ENCODE data around the gene LNPEP.

Gene LNPEP

GRCh38 chr5:96963267-96963666, 27.4 kb downstream of the LNPEP start:
- DNase-seq = no peak

GRCh38 chr5:96966801-96967200, 30.9 kb downstream of the LNPEP start:
- DNase-seq = no peak

- no peak for DNase-seq
Measured at GRCh38 chr5:96967400-96967799, 31.5 kb downstream of the LNPEP start.

GRCh38 chr5:96968074-96968473, 32.2 kb downstream of the LNPEP start:
- DNase-seq = no peak

- no peak for DNase-seq
Measured at GRCh38 chr5:96968614-96969013, 32.7 kb downstream of the LNPEP start.

GRCh38 chr5:96969366-96969765, 33.5 kb downstream of the LNPEP start:
- no peak for DNase-seq

- DNase-seq = no peak
Measured at GRCh38 chr5:96972599-96973334, 36.9 kb downstream of the LNPEP start.

- DNase-seq = no peak
Measured at GRCh38 chr5:96973532-96974401, 37.9 kb downstream of the LNPEP start.

GRCh38 chr5:96975656-96976055, 39.8 kb downstream of the LNPEP start:
- DNase-seq = no peak

GRCh38 chr5:96977228-96977627, 41.3 kb downstream of the LNPEP start:
- DNase-seq = no peak

- DNase-seq = no peak
Measured at GRCh38 chr5:96978812-96979449, 43.1 kb downstream of the LNPEP start.

GRCh38 chr5:96984506-96985192, 48.8 kb downstream of the LNPEP start:
- DNase-seq = no peak

- DNase-seq = no peak
Measured at GRCh38 chr5:96986450-96986849, 50.6 kb downstream of the LNPEP start.

- DNase-seq = no peak
Measured at GRCh38 chr5:96990102-96990501, 54.2 kb downstream of the LNPEP start.

GRCh38 chr5:96991708-96992107, 55.8 kb downstream of the LNPEP start:
- no peak for DNase-seq

GRCh38 chr5:96993760-96994159, 57.9 kb downstream of the LNPEP start:
- DNase-seq = no peak

- DNase-seq = no peak
Measured at GRCh38 chr5:96994493-96994892, 58.6 kb downstream of the LNPEP start.

GRCh38 chr5:96995419-96995818, 59.5 kb downstream of the LNPEP start:
- no peak for DNase-seq

GRCh38 chr5:96997265-96997859, 61.5 kb downstream of the LNPEP start:
- DNase-seq = peak; percentile 13

- DNase-seq = no peak
Measured at GRCh38 chr5:96999856-97000255, 64.0 kb downstream of the LNPEP start.

- no peak for DNase-seq
Measured at GRCh38 chr5:97000391-97000790, 64.5 kb downstream of the LNPEP start.

- DNase-seq = no peak
Measured at GRCh38 chr5:97002983-97003382, 67.1 kb downstream of the LNPEP start.

Measured in NCI-H510A treated with DMSO at 0.1 percent for 48 hours (cell line).